Caki2 (cell line): ENCODE measurements around the gene CPZ. TPM values are rescaled to one million over a fixed set of nuclear protein-coding genes. Genes with fewer than 3 reads are reported as not detected.

Experiments used
- DNase-seq: peaks from one replicate; pipeline ENCODE4 v3.0.0-alpha.2; 2015; ENCODE audit warnings: low read depth
- in situ Hi-C: cut with HindIII; loops from 2 replicates; pipeline ENCODE4 v1.10.0; 2016; ENCODE audit warnings: low sequenced_read_pairs, low pct_unique_long_range_greater_than_20kb, mixed read lengths
- total RNA-seq: library from RNA; depleted of rRNA; stranded (reverse); fragments of >200 nt; shearing (Covaris generic); gene quantifications from 2 replicates; pipeline ENCODE4 v1.2.3, GENCODE V29; 2014; ENCODE audit warnings: low replicate concordance

Gene CPZ
- total RNA-seq, 1 experiment from 2014 or later: not detected

DNA sequence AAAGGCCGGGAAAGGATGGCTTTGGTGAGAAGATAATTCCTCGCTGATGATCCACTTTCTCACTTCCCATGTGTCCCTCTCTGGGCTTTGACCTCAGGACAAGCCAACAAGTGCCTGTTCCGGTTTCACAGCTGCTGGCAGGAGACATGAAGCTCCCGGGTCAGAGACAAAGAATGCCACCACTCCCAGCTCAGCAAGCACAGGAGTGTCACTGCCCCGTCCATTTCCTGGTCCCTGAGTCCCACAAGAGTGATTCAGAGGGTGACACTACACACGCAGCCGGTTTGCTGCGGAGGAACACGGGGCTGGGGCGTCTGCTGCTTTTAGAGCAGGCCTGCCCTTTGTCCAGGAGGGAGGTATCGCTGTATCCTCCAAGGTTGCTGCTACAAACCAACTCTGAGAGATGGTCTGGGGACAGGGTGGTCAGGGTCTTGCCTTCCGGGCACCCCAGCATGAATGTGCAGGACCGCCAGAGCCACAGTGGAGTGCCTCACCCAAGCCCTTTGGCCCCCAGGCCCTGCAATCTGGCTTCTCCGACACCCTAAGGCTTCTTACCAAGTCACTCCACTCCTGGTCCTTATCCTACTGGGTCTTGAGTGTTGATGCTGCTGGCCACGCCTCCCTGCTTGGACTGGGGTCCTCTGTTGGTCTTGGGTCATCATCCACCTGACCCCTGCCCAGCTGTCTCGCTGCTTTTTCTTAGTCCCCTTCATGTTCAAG lies 49.5 kb downstream of the CPZ start:
- no peak for DNase-seq
- in situ Hi-C loops: no loop called here

DNA sequence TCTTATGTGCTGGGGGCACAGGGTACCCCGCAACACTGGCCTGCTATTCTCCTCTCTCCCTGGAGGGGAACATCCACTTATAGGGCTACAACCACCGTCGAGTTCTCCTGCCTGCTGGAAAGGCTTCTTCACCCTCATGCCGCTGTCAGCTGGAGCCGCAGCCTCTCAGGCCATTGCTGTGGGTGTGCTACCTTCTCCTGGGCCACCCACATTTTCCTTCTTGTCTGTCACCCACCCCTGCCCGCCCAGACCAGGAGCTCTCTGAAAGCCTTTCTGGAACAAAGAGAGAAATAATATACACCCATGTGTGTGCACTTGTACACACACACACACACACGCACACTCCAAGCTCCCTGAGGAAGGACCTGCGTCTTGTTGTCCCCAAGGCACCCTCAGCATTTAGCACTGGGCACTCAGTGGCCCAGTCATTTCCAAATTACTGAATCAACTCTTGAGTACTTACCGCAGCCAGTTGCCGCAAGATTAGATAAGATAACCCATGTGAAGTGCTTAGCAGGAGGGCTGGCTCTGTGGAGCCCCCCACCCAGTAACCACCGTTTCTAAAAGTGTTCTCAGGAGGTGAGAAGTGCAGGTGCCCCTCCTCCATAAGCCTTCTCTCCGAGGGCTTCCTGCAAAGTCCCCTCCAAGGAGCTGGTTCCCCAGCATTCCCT lies 50.2 kb downstream of the CPZ start:
- no peak for DNase-seq
- in situ Hi-C loops: no loop called here

GRCh38 chr4:8643441-8643840 lies 50.9 kb downstream of the CPZ start:
- DNase-seq: no peak
- in situ Hi-C loops: no loop called here

GRCh38 chr4:8643986-8644385 lies 51.4 kb downstream of the CPZ start:
- in situ Hi-C loops: no loop called here
- no peak for DNase-seq

DNA sequence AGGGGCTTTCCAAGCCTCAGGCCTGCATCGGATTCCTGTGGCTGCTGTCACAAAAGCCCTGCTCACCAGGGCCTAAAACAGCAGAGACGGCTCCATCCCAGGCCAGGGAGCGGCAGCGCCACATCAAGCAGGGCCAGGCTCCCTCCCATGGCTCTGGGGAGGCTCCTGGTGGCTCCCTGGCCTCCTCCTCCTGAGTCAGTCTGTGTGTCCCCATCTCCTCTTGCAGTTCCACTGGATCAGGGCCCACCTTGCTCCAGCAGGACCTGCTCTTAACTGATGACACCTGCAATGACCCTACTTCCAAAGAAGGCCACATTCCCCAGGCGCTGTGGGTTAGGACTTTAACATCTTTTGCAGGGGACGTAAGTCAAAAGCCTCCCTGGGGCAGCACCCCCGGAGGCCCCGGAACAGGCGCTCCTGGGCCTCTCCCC lies 51.9 kb downstream of the CPZ start:
- in situ Hi-C loops: no loop called here
- DNase-seq: no peak

DNA sequence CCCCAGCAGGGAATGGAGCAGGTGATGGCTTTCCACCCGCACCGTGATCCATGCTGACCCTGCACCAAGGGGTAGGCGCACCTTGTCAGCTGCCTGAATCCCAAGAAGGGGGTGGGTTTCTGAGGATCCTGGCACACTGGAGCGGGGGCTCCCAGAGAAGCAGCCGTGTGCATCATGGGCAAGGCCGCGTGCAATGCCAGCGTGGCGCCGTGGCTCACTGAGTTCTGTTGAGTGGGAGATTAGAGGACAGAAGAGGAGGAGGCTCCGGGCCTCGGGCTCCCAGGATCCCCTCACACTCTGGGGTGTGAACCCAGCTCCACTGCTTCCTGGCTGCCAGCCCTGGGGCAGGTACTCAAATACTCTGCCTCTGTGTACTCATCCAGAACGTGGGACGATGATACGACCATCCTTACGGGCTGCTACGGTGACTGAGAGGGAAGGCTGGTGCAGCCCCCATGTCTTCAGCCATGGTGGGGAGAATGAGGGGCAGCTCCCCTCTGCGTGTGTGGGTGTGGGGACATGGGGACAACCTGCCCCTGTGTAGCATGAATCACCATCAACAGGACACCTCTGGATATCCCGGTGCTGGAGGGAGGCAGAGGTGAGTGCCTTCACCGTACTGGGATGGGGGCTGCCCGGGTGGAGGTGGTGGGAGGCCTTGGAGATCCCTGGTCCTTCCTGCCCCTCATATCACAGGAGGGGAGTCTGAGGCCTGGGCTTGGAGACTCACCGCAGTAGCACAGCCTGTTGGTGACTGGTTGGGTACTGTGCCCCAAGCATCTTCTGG lies 52.6 kb downstream of the CPZ start:
- in situ Hi-C loops: no loop called here
- DNase-seq: no peak

- DNase-seq: no peak
- in situ Hi-C loops: no loop called here
Measured at GRCh38 chr4:8645753-8646124, 53.2 kb downstream of the CPZ start.

GRCh38 chr4:8646296-8647093 lies 53.9 kb downstream of the CPZ start:
- DNase-seq: no peak
- in situ Hi-C loops: no loop called here

DNA sequence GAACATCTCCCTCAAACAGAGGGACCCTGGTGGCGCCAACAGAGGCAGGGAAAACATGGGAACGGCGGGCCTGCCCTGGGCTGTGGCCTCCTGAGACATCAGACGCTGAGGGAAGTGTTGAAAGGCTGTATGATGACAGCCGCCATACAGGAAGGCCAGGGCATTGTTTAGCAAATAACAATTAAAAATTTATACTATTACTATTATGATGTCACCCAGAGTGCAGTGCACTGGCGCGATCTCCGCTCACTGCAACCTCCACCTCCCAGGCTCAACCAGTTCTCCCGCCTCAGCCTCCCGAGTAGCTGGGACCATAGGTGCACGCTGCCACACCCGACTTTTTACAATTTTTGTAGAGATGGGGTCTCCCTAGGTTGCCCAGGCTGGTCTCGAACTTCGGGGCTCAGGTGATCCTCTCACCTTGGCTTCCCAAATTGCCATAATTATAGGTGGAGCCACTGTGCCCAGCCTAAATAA lies 54.6 kb downstream of the CPZ start:
- DNase-seq: no peak
- in situ Hi-C loops: no loop called here

GRCh38 chr4:8647626-8648025 lies 55.1 kb downstream of the CPZ start:
- no peak for DNase-seq
- in situ Hi-C loops: no loop called here

GRCh38 chr4:8648296-8648695 lies 55.7 kb downstream of the CPZ start:
- in situ Hi-C loops: no loop called here
- DNase-seq: no peak

DNA sequence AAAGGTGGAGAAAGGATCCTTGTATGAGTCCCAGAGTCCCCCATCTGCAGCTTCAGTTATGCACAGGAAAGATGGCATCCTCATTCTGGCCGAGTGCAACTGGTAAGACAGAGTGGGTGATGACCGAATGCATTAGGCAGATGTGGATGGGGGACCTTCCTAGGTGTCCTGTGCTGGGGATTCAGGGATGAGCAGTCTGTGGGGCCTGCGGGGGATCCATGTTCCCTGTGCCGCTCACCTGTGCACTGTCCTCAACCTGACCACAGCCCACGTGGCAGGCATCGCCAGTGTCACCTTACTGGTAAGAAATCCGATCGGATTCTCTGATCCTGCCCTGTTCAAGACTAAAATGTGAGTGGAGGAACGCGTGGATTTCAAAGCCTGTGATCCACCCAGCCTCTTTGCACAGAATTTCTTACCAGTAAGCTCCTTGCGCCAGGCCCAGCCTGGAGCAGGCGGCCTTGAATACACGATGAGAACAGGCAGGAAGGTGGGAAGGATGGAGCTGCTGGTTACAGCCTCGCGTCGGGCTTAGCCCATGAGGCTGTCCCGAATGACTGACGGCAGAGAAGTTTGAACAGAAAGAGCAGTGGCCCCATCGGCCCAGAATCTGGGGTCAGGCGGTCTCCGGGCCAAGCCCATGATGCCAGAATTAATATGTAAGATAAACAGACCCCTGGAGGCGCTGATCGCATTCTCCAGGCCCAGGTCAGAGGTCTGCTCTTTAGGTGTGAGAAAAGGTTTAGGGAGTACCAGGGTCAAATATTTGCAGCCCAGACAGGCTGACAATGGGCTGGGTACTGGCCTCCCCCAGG lies 56.5 kb downstream of the CPZ start:
- in situ Hi-C loops: no loop called here
- no peak for DNase-seq

GRCh38 chr4:8649631-8650361 lies 57.2 kb downstream of the CPZ start:
- in situ Hi-C loops: no loop called here
- DNase-seq: no peak

- DNase-seq: no peak
- in situ Hi-C loops: no loop called here
Measured at GRCh38 chr4:8651661-8652180, 59.2 kb downstream of the CPZ start.

DNA sequence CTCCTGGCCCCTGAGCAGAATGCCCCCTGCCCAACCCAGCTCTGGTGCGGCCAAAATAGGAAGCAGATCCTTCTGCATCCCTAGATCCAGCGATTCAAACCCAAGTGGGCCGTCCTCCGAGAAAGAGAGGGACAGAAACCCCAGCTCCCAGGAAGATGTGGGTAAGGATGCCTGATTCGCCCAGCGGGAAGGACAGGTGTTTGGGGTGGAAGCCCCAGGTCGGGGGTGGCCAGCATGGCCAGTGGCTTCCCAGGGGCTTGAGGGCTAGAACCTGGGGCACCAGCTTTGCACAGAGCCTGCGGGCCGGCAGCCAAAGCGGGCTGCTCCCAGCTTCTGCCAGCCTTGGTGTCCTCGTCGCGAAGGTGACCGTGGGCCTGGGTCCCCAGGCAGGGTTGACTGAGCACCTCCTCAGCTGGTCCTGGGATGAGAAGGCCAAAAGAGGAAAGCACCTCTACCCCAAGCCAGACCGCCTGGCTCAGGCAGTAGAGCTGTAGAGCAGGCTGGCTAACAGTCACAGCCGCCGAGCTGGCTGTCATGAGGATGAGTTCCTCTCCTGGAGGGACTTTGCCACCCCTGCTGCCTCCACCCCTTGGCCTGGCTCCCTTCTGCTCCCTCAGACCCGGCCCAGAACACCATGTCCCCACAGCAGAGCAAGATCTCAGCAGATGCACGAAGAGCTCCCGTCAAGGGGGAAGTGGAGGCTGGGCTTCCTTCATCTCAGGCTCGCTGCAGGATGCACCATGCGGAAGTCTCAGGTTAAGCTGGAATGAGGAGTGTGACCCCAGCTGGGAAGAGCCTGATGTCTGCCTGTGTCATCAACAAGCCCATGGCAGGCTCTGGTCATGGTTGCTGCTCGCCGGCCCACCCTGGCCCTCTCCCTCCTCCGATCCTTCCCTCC lies 59.9 kb downstream of the CPZ start:
- in situ Hi-C loops: no loop called here
- no peak for DNase-seq
